DOHH2 (cell line): Measurements from ENCODE around the gene CDKN2AIPNL.

Experiments
- CTCF ChIP-seq: fragments of 200-600 bp; sonication (generic); IDR thresholded peaks from one replicate; pipeline ENCODE4 v1.5.1; 2014; ENCODE audit warnings: antibody characterized with exemption, mild to moderate bottlenecking, low read depth, low read length; ENCODE audit not compliant: poor library complexity, severe bottlenecking
- EZH2phosphoT487 ChIP-seq: fragments of 200-600 bp; sonication (generic); IDR thresholded peaks from 2 replicates; pipeline ENCODE4 v1.6.1; 2017; ENCODE audit warnings: borderline replicate concordance, mild to moderate bottlenecking, antibody characterized with exemption, low read length, moderate library complexity, mixed read lengths

- TF ChIP-seq EZH2phosphoT487 = no peak
- TF ChIP-seq CTCF = no peak
Measured at GRCh38 chr5:134440201-134440755, 28.6 kb upstream of the CDKN2AIPNL start.
